Gastroesophageal sphincter (tissue), 4 donors: Measurements from ENCODE around the gene DHRS13. TPM values are rescaled to one million over a fixed set of nuclear protein-coding genes. Genes with fewer than 3 reads are reported as not detected.

Experiments used
- ATAC-seq: fragments of 150-250 bp; one replicate; pipeline ENCODE4 v1.9.1; 2016; ENCODE audit warnings: mild to moderate bottlenecking, moderate library complexity
- H3K27ac ChIP-seq, 4 donors: fragments of 200-600 bp; sonication (generic) in 3 of 4; 1 replicate in 3 of 4; 2 replicates in 1 of 4; pipeline ENCODE4 v1.5.1; 2016 to 2019
- H3K27me3 ChIP-seq: fragments of 200-600 bp; sonication (generic); one replicate; pipeline ENCODE4 v1.5.1; 2019
- H3K36me3 ChIP-seq, 2 donors: fragments of 200-600 bp; sonication (generic); one replicate each; pipeline ENCODE4 v1.5.1; 2019; ENCODE audit warnings: control low read depth in 1 of 2
- H3K4me1 ChIP-seq, 3 donors: fragments of 200-600 bp; sonication (generic); 1 replicate in 2 of 3; 2 replicates in 1 of 3; pipeline ENCODE4 v1.5.1; 2016 to 2019; ENCODE audit warnings: control low read depth in 2 of 3
- H3K4me3 ChIP-seq, 2 donors: fragments of 200-600 bp; sonication (generic); one replicate each; pipeline ENCODE4 v1.5.1; 2019; ENCODE audit warnings: mild to moderate bottlenecking in 1 of 2, moderate library complexity in 1 of 2
- H3K9me3 ChIP-seq, 3 donors: fragments of 200-600 bp; sonication (generic); one replicate each; pipeline ENCODE4 v1.5.1; 2017 to 2019; ENCODE audit warnings: control low read depth in 2 of 3
- CTCF ChIP-seq, 4 experiments: fragments of 200-600 bp in 2 of 4; fragments of 450-650 bp in 2 of 4; sonication (generic) in 1 of 4; IDR thresholded peaks; one replicate each; pipeline ENCODE4 v1.5.1; 2017 to 2019; ENCODE audit warnings: antibody characterized with exemption in 4 of 4, mild to moderate bottlenecking in 2 of 4, moderate library complexity in 2 of 4
- EP300 ChIP-seq: sonication (generic); formaldehyde crosslinking; IDR thresholded peaks from one replicate; pipeline ENCODE4 v1.6.1; 2017; ENCODE audit warnings: antibody characterized with exemption, mild to moderate bottlenecking
- POLR2A ChIP-seq, 2 donors: fragments of 450-650 bp; IDR thresholded peaks; one replicate each; pipeline ENCODE4 v1.6.1; 2017; ENCODE audit warnings: antibody characterized with exemption in 2 of 2, mild to moderate bottlenecking in 2 of 2, moderate library complexity in 1 of 2
- POLR2AphosphoS5 ChIP-seq: sonication (generic); formaldehyde crosslinking; IDR thresholded peaks from one replicate; pipeline ENCODE4 v1.6.1; 2017; ENCODE audit warnings: antibody characterized with exemption
- WGBS, 2 donors: methylation state at CpG; one replicate each; pipeline ENCODE4 v1.1.5; 2018; ENCODE audit warnings: low coverage in 1 of 2; 5-methylcytosine and 5-hydroxymethylcytosine counted together
- total RNA-seq, 4 donors: library from RNA; depleted of rRNA; stranded (reverse); fragments of >200 nt; gene quantifications; one replicate each; pipeline ENCODE4 v1.1.0, GENCODE V29; 2016

The DHRS13 gene
- total RNA-seq, 4 donors from 2014 or later = 3.9 to 6.5 (median 5.2) TPM

- no peak for TF ChIP-seq EP300
- no peak for TF ChIP-seq CTCF (IDR thresholded peaks at IDR 0.05)
- TF ChIP-seq POLR2AphosphoS5 = no peak
- TF ChIP-seq POLR2A (IDR thresholded peaks at IDR 0.05) = no peak
- H3K27me3 ChIP-seq = no peaks in the 10 kb centered on the region
- H3K27ac ChIP-seq = peak overlapping the region; percentile 94 to 99 (median 94)
- WGBS, 2 donors = 0% methylated on average over 8 of the region's 43 CpGs; no CpG with 5 or more reads in 1 of the 2 donors
- H3K4me1 ChIP-seq = peaks cover 3 to 60% (median 35%) of the 10 kb centered on the region in 3 donors
- no peaks in the 10 kb centered on the region for H3K36me3 ChIP-seq
- ATAC-seq = no peak
- no peaks in the 10 kb centered on the region for H3K9me3 ChIP-seq
- H3K4me3 ChIP-seq = peak overlapping the region; percentile 96
These were observed 47.3 kb upstream of the DHRS13 start for GRCh38 chr17:28950017-28950751.

GRCh38 chr17:28949185-28950016, 46.5 kb upstream of the DHRS13 start:
- Histone ChIP-seq H3K27ac (peak overlapping the region; percentile 94 to 99 (median 94)), H3K9me3 (no peaks in the 10 kb centered on the region), H3K36me3 (no peaks in the 10 kb centered on the region), H3K4me3 (peak overlapping the region; percentile 96), H3K4me1 (peaks cover 3 to 67% (median 42%) of the 10 kb centered on the region in 3 donors), H3K27me3 (no peaks in the 10 kb centered on the region)
- WGBS, 2 donors = 0 to 1% methylated on average over 28 to 29 of the region's 61 CpGs
- TF ChIP-seq CTCF (IDR thresholded peaks at IDR 0.05) = no peak
- TF ChIP-seq POLR2AphosphoS5 = no peak
- no peak for TF ChIP-seq EP300
- TF ChIP-seq POLR2A (IDR thresholded peaks at IDR 0.05) = no peak
- no peak for ATAC-seq

GRCh38 chr17:28948873-28949184, 46.0 kb upstream of the DHRS13 start:
- peak; percentile 1 for TF ChIP-seq POLR2AphosphoS5
- TF ChIP-seq EP300 = no peak
- no peak for ATAC-seq
- 0% methylated on average over 3 to 7 of the region's 15 CpGs for WGBS, 2 donors
- Histone ChIP-seq H3K27me3 (no peaks in the 10 kb centered on the region), H3K36me3 (no peaks in the 10 kb centered on the region), H3K27ac (peak overlapping the region; percentile 94 to 99 (median 94)), H3K9me3 (no peaks in the 10 kb centered on the region), H3K4me3 (peak overlapping the region; percentile 96), H3K4me1 (peaks cover 3 to 72% (median 47%) of the 10 kb centered on the region in 3 donors)

- H3K4me3 ChIP-seq = peak overlapping the region; percentile 96
- TF ChIP-seq POLR2A (IDR thresholded peaks at IDR 0.05) (no peak), CTCF (IDR thresholded peaks at IDR 0.05) (no peak), EP300 (no peak), POLR2AphosphoS5 (no peak)
- no peaks in the 10 kb centered on the region for H3K27me3 ChIP-seq
- H3K4me1 ChIP-seq = peaks cover 3 to 72% (median 47%) of the 10 kb centered on the region in 3 donors
- ATAC-seq = no peak
- H3K27ac ChIP-seq = peak overlapping the region; percentile 94 to 99 (median 94)
- 0 to 17% methylated on average over 4 of the region's 4 CpGs for WGBS, 2 donors
- no peaks in the 10 kb centered on the region for H3K9me3 ChIP-seq
- no peaks in the 10 kb centered on the region for H3K36me3 ChIP-seq
These were observed 45.5 kb upstream of the DHRS13 start for GRCh38 chr17:28948342-28948741.

- Histone ChIP-seq H3K4me1 (peaks cover 3 to 69% (median 42%) of the 10 kb centered on the region in 3 donors), H3K4me3 (no peak overlapping the region), H3K27ac (peak overlapping the region in 2 of 4 donors; percentile 95 to 99), H3K36me3 (no peaks in the 10 kb centered on the region), H3K27me3 (no peaks in the 10 kb centered on the region), H3K9me3 (no peaks in the 10 kb centered on the region)
- WGBS, 2 donors = 21 to 33% methylated on average over 3 of the region's 3 CpGs
- TF ChIP-seq POLR2A (IDR thresholded peaks at IDR 0.05) (no peak), POLR2AphosphoS5 (no peak), CTCF (IDR thresholded peaks at IDR 0.05) (no peak), EP300 (no peak)
- ATAC-seq = no peak
These were observed 44.8 kb upstream of the DHRS13 start for GRCh38 chr17:28947639-28948038.
